Measurements from ENCODE around the gene PRKCZ. TPM values are rescaled to one million over a fixed set of nuclear protein-coding genes. Genes with fewer than 3 reads are reported as not detected.
A peak's percentile ranks its signal among the peaks of the same experiment; 100 is the strongest.

PRKCZ gene
- total and polyA plus RNA-seq, 4 donors, result 4.8 to 9.9 (median 8.4) TPM

DNA sequence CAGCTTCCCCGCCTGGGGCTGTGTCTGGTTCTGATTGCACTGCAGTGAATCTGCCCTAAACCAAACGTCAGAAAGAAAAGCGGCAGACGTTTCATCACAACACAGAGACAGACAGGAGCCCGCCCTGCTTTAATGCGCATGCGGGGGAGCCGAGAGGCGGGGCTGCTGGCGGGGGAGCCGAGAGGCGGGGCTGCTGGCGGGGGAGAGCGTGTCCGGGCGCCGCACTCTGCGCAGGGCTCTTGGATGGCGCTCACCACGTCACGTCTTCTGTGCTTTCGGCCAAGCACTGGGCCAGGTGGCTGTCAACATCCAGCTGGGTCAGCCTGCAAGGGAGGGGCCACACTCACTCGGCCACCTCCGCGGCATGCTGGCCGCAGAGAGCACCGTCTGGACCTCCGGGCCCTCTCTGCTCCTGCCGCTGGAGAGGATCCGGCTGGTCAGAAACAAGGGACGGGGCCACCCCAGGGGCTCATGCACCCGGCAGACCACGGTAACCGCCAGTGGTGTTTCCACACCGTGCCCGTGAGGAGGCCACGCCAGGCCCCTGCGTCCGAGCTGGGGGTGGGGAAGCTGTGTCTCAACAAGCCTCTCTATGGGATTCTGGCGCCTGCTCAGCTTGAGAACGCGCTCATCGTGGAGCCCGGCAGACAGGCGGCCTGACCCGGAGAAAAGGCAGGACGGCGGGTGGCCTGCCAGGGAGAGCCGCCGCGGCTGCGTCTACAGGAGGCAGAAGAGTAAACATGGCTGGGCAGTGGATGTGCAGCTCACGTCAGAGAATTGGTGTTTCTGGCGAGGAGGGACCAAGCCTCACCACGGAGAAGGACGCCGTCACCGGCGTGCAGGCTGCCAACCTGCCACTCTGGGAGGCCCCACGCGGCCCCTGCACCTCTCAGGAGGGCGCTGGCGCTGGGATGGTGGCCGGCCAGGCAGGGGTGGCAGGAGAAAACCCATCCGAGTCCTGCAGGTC, 139.5 kb downstream of the PRKCZ start:
- Histone ChIP-seq H3K36me3 (ENCODE audit: control insufficient read depth in 4 of 4, insufficient read depth in 3 of 4, low read depth in 1 of 4, low read length in 3 of 4) (peaks cover 0 to 9% (median under 1%) of the 10 kb centered on the region in 4 donors), H3K4me1 (ENCODE audit: control insufficient read depth in 4 of 4, insufficient read depth in 4 of 4, low read length in 3 of 4) (peaks cover 7 to 27% (median 16%) of the 10 kb centered on the region in 4 donors), H3K27me3 (ENCODE audit: control insufficient read depth in 4 of 4, insufficient read depth in 4 of 4, low read length in 3 of 4) (no peaks in the 10 kb centered on the region), H3K9me3 (ENCODE audit: control insufficient read depth in 4 of 4, low read length in 3 of 4) (no peaks in the 10 kb centered on the region), H3K4me3 (ENCODE audit: low read depth in 1 of 3, low read length in 3 of 3) (peak overlapping the region; percentile 64 to 83 (median 65)), H3K27ac (ENCODE audit: low read depth in 1 of 2, low read length in 2 of 2) (peak overlapping the region; percentile 98 to 99), H3K9ac (ENCODE audit: low read depth in 1 of 2, low read length in 2 of 2) (peak overlapping the region; percentile 61 to 92)
- TF ChIP-seq, protein P1, sequence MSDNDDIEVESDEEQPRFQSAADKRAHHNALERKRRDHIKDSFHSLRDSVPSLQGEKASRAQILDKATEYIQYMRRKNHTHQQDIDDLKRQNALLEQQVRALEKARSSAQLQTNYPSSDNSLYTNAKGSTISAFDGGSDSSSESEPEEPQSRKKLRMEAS (IDR thresholded peaks at IDR 0.05), result peak; percentile 63
- TF ChIP-seq, protein P2, sequence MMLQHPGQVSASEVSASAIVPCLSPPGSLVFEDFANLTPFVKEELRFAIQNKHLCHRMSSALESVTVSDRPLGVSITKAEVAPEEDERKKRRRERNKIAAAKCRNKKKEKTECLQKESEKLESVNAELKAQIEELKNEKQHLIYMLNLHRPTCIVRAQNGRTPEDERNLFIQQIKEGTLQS (IDR thresholded peaks at IDR 0.05), result no peak
- TF ChIP-seq FOXA2 (IDR thresholded peaks at IDR 0.05) (peak; percentile 46), SP1 (IDR thresholded peaks at IDR 0.05) (peak; percentile 24), NR2F2 (IDR thresholded peaks at IDR 0.05) (no peak), GABPA (IDR thresholded peaks at IDR 0.05 in 1 of 2, conservative IDR thresholded peaks at IDR 0.05 in 1 of 2) (peak in 1 of 2 donors; percentile 64), HNF4G (IDR thresholded peaks at IDR 0.05) (no peak), JUND (IDR thresholded peaks at IDR 0.05) (no peak), YY1 (IDR thresholded peaks at IDR 0.05) (peak; percentile 76), HNF4A (conservative IDR thresholded peaks at IDR 0.05) (no peak), TAF1 (conservative IDR thresholded peaks at IDR 0.05) (no peak), FOXA1 (IDR thresholded peaks at IDR 0.05) (peak; percentile 46), RXRA (IDR thresholded peaks at IDR 0.05) (peak in 1 of 2 donors; percentile 54), RAD21 (IDR thresholded peaks at IDR 0.05) (no peak), EGR1 (IDR thresholded peaks at IDR 0.05; ENCODE audit: low read depth in 2 of 2) (no peak)
- TF ChIP-seq, protein P3, sequence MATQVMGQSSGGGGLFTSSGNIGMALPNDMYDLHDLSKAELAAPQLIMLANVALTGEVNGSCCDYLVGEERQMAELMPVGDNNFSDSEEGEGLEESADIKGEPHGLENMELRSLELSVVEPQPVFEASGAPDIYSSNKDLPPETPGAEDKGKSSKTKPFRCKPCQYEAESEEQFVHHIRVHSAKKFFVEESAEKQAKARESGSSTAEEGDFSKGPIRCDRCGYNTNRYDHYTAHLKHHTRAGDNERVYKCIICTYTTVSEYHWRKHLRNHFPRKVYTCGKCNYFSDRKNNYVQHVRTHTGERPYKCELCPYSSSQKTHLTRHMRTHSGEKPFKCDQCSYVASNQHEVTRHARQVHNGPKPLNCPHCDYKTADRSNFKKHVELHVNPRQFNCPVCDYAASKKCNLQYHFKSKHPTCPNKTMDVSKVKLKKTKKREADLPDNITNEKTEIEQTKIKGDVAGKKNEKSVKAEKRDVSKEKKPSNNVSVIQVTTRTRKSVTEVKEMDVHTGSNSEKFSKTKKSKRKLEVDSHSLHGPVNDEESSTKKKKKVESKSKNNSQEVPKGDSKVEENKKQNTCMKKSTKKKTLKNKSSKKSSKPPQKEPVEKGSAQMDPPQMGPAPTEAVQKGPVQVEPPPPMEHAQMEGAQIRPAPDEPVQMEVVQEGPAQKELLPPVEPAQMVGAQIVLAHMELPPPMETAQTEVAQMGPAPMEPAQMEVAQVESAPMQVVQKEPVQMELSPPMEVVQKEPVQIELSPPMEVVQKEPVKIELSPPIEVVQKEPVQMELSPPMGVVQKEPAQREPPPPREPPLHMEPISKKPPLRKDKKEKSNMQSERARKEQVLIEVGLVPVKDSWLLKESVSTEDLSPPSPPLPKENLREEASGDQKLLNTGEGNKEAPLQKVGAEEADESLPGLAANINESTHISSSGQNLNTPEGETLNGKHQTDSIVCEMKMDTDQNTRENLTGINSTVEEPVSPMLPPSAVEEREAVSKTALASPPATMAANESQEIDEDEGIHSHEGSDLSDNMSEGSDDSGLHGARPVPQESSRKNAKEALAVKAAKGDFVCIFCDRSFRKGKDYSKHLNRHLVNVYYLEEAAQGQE (IDR thresholded peaks at IDR 0.05), result peak; percentile 65
- TF ChIP-seq, protein P4, sequence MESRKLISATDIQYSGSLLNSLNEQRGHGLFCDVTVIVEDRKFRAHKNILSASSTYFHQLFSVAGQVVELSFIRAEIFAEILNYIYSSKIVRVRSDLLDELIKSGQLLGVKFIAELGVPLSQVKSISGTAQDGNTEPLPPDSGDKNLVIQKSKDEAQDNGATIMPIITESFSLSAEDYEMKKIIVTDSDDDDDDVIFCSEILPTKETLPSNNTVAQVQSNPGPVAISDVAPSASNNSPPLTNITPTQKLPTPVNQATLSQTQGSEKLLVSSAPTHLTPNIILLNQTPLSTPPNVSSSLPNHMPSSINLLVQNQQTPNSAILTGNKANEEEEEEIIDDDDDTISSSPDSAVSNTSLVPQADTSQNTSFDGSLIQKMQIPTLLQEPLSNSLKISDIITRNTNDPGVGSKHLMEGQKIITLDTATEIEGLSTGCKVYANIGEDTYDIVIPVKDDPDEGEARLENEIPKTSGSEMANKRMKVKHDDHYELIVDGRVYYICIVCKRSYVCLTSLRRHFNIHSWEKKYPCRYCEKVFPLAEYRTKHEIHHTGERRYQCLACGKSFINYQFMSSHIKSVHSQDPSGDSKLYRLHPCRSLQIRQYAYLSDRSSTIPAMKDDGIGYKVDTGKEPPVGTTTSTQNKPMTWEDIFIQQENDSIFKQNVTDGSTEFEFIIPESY (IDR thresholded peaks at IDR 0.05), result no peak
- TF ChIP-seq, protein P5, sequence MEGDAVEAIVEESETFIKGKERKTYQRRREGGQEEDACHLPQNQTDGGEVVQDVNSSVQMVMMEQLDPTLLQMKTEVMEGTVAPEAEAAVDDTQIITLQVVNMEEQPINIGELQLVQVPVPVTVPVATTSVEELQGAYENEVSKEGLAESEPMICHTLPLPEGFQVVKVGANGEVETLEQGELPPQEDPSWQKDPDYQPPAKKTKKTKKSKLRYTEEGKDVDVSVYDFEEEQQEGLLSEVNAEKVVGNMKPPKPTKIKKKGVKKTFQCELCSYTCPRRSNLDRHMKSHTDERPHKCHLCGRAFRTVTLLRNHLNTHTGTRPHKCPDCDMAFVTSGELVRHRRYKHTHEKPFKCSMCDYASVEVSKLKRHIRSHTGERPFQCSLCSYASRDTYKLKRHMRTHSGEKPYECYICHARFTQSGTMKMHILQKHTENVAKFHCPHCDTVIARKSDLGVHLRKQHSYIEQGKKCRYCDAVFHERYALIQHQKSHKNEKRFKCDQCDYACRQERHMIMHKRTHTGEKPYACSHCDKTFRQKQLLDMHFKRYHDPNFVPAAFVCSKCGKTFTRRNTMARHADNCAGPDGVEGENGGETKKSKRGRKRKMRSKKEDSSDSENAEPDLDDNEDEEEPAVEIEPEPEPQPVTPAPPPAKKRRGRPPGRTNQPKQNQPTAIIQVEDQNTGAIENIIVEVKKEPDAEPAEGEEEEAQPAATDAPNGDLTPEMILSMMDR (IDR thresholded peaks at IDR 0.05; ENCODE audit: low read depth, low read length, missing input control), result no peak
- peak; percentile 90 for DNase-seq (ENCODE audit: low spot score)
- 10% methylated on average over 65 of the region's 65 CpGs for WGBS
